ENCODE data around the gene PRSS50.

Gene PRSS50

GRCh38 chr3:46671541-46672348 lies 45.9 kb downstream of the PRSS50 start:
- DNase-seq (ENCODE audit: low read depth in 1 of 2, low spot score in 1 of 2) = no peak

- no peak for DNase-seq (ENCODE audit: low read depth in 1 of 2, low spot score in 1 of 2)
These were observed 46.7 kb downstream of the PRSS50 start for GRCh38 chr3:46670891-46671427.

GRCh38 chr3:46670000-46670890 lies 47.4 kb downstream of the PRSS50 start:
- DNase-seq (ENCODE audit: low read depth in 1 of 2, low spot score in 1 of 2) = no peak

- no peak for DNase-seq (ENCODE audit: low read depth in 1 of 2, low spot score in 1 of 2)
These were observed 48.3 kb downstream of the PRSS50 start for GRCh38 chr3:46669191-46669999.

- no peak for DNase-seq (ENCODE audit: low read depth in 1 of 2, low spot score in 1 of 2)
These were observed 49.1 kb downstream of the PRSS50 start for GRCh38 chr3:46668591-46668990.

GRCh38 chr3:46668116-46668515 lies 49.6 kb downstream of the PRSS50 start:
- no peak for DNase-seq (ENCODE audit: low read depth in 1 of 2, low spot score in 1 of 2)

- no peak for DNase-seq (ENCODE audit: low read depth in 1 of 2, low spot score in 1 of 2)
These were observed 50.0 kb downstream of the PRSS50 start for GRCh38 chr3:46667657-46668056.

- no peak for DNase-seq (ENCODE audit: low read depth in 1 of 2, low spot score in 1 of 2)
These were observed 50.5 kb downstream of the PRSS50 start for GRCh38 chr3:46667061-46667621.

GRCh38 chr3:46666453-46666845 lies 51.2 kb downstream of the PRSS50 start:
- no peak for DNase-seq (ENCODE audit: low read depth in 1 of 2, low spot score in 1 of 2)

- DNase-seq (ENCODE audit: low read depth in 1 of 2, low spot score in 1 of 2) = no peak
These were observed 51.8 kb downstream of the PRSS50 start for GRCh38 chr3:46665763-46666452.

GRCh38 chr3:46664971-46665762 lies 52.5 kb downstream of the PRSS50 start:
- DNase-seq (ENCODE audit: low read depth in 1 of 2, low spot score in 1 of 2) = no peak

- no peak for DNase-seq (ENCODE audit: low read depth in 1 of 2, low spot score in 1 of 2)
These were observed 53.3 kb downstream of the PRSS50 start for GRCh38 chr3:46664188-46664970.

GRCh38 chr3:46663591-46664135 lies 54.0 kb downstream of the PRSS50 start:
- DNase-seq (ENCODE audit: low read depth in 1 of 2, low spot score in 1 of 2) = no peak

GRCh38 chr3:46662771-46663551 lies 54.7 kb downstream of the PRSS50 start:
- DNase-seq (ENCODE audit: low read depth in 1 of 2, low spot score in 1 of 2) = no peak
